CD4-positive, alpha-beta T cell (primary cell): ENCODE data around the gene LAMA3. TPM values are rescaled to one million over a fixed set of nuclear protein-coding genes. Genes with fewer than 3 reads are reported as not detected.
A peak's percentile ranks its signal among the peaks of the same experiment; 100 is the strongest.

Source experiments
- ATAC-seq: fragments of 200-7000 bp; cut with Tn5 transposase; one replicate; pipeline ENCODE4 v1.10.0; 2022; ENCODE audit warnings: mild to moderate bottlenecking; ENCODE audit not compliant: poor library complexity
- CTCF ChIA-PET: fragments of 350-600 bp; sonication (Branson Sonifier 250); formaldehyde crosslinking; loops from one replicate; lab custom pipeline; 2021; ENCODE audit warnings: antibody characterized with exemption, inconsistent platforms; lab: Charles Lee
- POLR2A ChIA-PET: fragments of 350-600 bp; sonication (Branson Sonifier 250); formaldehyde crosslinking; loops from one replicate; lab custom pipeline; 2021; ENCODE audit warnings: antibody characterized with exemption, inconsistent platforms; lab: Charles Lee
- DNase-seq, 14 experiments: peaks; one replicate each; pipeline ENCODE4 v3.0.0-alpha.2; 2013 to 2020; ENCODE audit warnings: mixed read lengths in 2 of 14
- H3K27ac ChIP-seq, 2 donors: one replicate each; pipeline versions ENCODE4 v1.5.1 to v1.7.0; 2013; ENCODE audit warnings: low read length in 2 of 2, low read depth in 1 of 2, mild to moderate bottlenecking in 1 of 2
- H3K27me3 ChIP-seq, 2 experiments: 1 replicate in 1 of 2; 2 replicates in 1 of 2; pipeline versions ENCODE4 v1.6.1 to v1.7.0; 2013; ENCODE audit warnings: low read length in 2 of 2, control low read depth in 1 of 2, mild to moderate bottlenecking in 1 of 2, moderate library complexity in 1 of 2; ENCODE audit not compliant: insufficient read depth in 2 of 2, control insufficient read depth in 1 of 2
- H3K36me3 ChIP-seq: one replicate; pipeline ENCODE4 v1.6.1; 2013; ENCODE audit warnings: low read length, control low read depth; ENCODE audit not compliant: insufficient read depth
- H3K4me1 ChIP-seq: one replicate; pipeline ENCODE4 v1.6.1; 2013; ENCODE audit warnings: low read length, control low read depth; ENCODE audit not compliant: insufficient read depth
- H3K4me3 ChIP-seq: one replicate; pipeline ENCODE4 v1.5.1; 2013; ENCODE audit warnings: mild to moderate bottlenecking, low read length, moderate library complexity
- H3K9me3 ChIP-seq, 2 experiments: 1 replicate in 1 of 2; 2 replicates in 1 of 2; pipeline versions ENCODE4 v1.6.1 to v1.7.0; 2013; ENCODE audit warnings: low read length in 2 of 2, mild to moderate bottlenecking in 2 of 2, control low read depth in 1 of 2, moderate library complexity in 1 of 2; ENCODE audit not compliant: control insufficient read depth in 1 of 2, insufficient read depth in 1 of 2
- H3K27ac Mint-ChIP-seq: one replicate; pipeline ENCODE4 v1.8.0; 2020; ENCODE audit warnings: mixed read lengths
- H3K27me3 Mint-ChIP-seq: one replicate; pipeline ENCODE4 v1.8.0; 2021; ENCODE audit warnings: mixed read lengths
- H3K36me3 Mint-ChIP-seq: one replicate; pipeline ENCODE4 v1.8.0; 2021; ENCODE audit warnings: low read depth, mixed read lengths
- H3K4me1 Mint-ChIP-seq: one replicate; pipeline ENCODE4 v1.8.0; 2021; ENCODE audit warnings: low read depth, mixed read lengths
- H3K4me3 Mint-ChIP-seq: one replicate; pipeline ENCODE4 v1.8.0; 2020; ENCODE audit warnings: mild to moderate bottlenecking, mixed read lengths
- H3K9me3 Mint-ChIP-seq: one replicate; pipeline ENCODE4 v1.8.0; 2020; ENCODE audit warnings: mixed read lengths
- intact Hi-C, 2 experiments: fragments of 100-400 bp; cut with DNase I in 1 of 2; cut with micrococcal nuclease in 1 of 2; formaldehyde crosslinking; loops; one replicate each; pipeline versions ENCODE4 v1.15.1 to v1.9.0; 2023 to 2025; cut with DNase I, micrococcal nuclease
- total RNA-seq, 174 experiments: library from RNA in 2 of 174; stranded (reverse) in 2 of 174; gene quantifications; one replicate each; pipeline ENCODE4 v1.2.3 and lab custom pipeline; 2021 to 2026
- TF ChIP-seq, protein P1 (sequence below): fragments of 200-600 bp; IDR thresholded peaks from one replicate; pipeline ENCODE4 v1.8.0; 2022; ENCODE audit warnings: antibody characterized with exemption, mild to moderate bottlenecking

The LAMA3 gene
- total RNA-seq, 2 experiments from 2014 or later: 0.19 TPM; not detected in 1

DNA sequence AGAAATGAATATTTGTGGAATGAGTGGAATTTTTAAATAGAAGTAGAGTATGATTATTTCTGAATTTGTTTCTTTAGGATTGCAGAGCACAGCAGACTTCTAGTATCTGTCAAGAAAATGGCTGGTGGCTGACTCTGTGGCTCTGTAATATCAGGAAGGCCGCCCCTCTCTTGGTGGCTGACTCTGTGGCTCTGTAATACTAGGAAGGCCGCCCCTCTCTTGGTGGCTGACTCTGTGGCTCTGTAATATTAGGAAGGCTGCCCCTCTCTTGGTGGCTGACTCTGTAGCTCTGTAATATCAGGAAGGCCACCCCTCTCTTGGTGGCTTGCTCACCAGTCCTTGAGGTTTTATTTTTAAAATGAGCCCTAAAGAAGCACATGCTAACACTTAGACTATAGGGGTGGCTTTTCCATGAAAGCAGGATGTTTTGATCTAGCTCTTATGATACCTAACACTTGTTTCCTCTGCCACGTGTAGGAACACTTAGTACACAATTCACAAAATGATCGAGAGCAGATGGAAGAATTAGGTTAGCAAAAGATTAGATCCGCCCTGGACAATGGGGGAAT lies 240.2 kb downstream of the LAMA3 start:
- no peak for ATAC-seq
- no peak overlapping the region for H3K4me3 Mint-ChIP-seq

DNA sequence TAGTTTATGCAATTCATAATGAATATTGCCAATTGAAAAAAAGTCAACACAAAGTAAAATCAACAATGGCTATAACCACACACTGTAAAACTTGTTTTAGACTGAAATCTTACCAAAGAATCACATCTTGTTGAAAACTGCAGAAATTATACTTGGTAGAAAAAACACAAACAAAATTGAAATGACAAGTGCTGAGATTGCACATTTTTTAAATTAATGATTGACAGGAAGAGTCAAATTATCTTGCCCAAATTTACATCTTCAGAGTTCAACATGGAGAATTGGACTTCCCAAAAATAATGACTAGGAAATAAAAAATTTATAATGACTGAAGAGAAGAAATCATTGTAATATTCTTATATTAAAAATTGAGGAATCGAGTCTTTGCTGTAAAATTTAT lies 240.7 kb downstream of the LAMA3 start:
- no peak for ATAC-seq

More for the DNA sequence above, 240.2 kb downstream of the LAMA3 start:
- no peaks in the 10 kb centered on the region for H3K9me3 ChIP-seq
- H3K4me1 Mint-ChIP-seq: peaks cover 32% of the 10 kb centered on the region
- H3K9me3 Mint-ChIP-seq: no peaks in the 10 kb centered on the region
- no peaks in the 10 kb centered on the region for H3K27me3 Mint-ChIP-seq
- ChIA-PET CTCF (interaction anchor here (0.6 to 3.8 kb wide), 5 partner anchors 11 to 808 kb away, joined by 3 to 24 read pairs (median 3); no protein-coding TSS in a partner anchor), POLR2A (interaction anchor here (0.7 to 1.3 kb wide), 2 partner anchors 14 to 63 kb away, joined by 3 read pairs; no protein-coding TSS in a partner anchor)
- peak overlapping the region in 1 of 2 donors; percentile 12 for H3K27ac ChIP-seq
- H3K27ac Mint-ChIP-seq: peak overlapping the region; percentile 80
- no peaks in the 10 kb centered on the region for H3K27me3 ChIP-seq
- H3K4me1 ChIP-seq: peaks cover 26% of the 10 kb centered on the region
- intact Hi-C loops: no loop called here
- TF ChIP-seq, protein P1, sequence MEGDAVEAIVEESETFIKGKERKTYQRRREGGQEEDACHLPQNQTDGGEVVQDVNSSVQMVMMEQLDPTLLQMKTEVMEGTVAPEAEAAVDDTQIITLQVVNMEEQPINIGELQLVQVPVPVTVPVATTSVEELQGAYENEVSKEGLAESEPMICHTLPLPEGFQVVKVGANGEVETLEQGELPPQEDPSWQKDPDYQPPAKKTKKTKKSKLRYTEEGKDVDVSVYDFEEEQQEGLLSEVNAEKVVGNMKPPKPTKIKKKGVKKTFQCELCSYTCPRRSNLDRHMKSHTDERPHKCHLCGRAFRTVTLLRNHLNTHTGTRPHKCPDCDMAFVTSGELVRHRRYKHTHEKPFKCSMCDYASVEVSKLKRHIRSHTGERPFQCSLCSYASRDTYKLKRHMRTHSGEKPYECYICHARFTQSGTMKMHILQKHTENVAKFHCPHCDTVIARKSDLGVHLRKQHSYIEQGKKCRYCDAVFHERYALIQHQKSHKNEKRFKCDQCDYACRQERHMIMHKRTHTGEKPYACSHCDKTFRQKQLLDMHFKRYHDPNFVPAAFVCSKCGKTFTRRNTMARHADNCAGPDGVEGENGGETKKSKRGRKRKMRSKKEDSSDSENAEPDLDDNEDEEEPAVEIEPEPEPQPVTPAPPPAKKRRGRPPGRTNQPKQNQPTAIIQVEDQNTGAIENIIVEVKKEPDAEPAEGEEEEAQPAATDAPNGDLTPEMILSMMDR: no peak
- H3K36me3 Mint-ChIP-seq: no peaks in the 10 kb centered on the region
- H3K4me3 ChIP-seq: no peak overlapping the region
- DNase-seq: peak in 2 of 14 experiments; percentile 13 to 52
- H3K36me3 ChIP-seq: no peaks in the 10 kb centered on the region

DNA sequence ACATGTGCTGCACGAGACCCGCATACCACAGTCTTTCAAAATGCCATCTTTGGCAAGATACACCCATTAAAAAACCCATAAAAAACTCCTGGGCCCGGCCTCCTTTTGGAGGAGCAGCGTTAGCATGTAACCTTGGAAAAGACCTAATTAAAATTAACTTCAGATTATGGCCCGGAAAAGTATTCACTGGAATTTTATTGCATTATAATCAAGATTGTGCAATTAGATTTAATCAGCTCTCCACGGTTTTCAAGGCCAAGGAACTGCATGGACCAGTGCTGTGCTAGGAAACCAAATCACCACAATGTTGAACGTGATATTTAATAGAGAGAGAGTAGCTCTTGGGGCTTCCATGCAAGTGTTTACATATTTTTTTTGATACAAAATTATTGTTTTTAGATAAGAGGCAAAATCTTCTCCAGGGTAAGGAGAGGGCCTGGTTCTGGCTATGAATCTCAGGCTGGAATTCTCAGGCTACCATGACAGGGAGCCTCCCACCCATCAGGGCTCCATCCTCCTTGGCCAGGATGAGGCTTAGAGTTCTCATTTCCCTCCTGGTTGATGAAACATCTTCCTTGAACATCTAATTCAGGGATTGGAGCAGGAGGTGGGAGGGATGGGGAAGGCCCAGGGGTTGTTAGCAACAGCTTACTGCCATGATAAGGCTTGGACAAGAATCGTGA lies 243.3 kb downstream of the LAMA3 start:
- H3K9me3 Mint-ChIP-seq: no peaks in the 10 kb centered on the region
- H3K4me1 ChIP-seq: peaks cover 54% of the 10 kb centered on the region
- intact Hi-C loops: loop anchor here in 1 of 2 experiments (5.0 kb wide), 1 partner anchor 80 kb away; the partner anchor contains the start of gene TTC39C

More for the DNA sequence above, 240.7 kb downstream of the LAMA3 start:
- Mint-ChIP-seq H3K27ac (peak overlapping the region; percentile 80), H3K27me3 (no peaks in the 10 kb centered on the region), H3K9me3 (no peaks in the 10 kb centered on the region), H3K4me3 (no peak overlapping the region), H3K36me3 (no peaks in the 10 kb centered on the region), H3K4me1 (peaks cover 38% of the 10 kb centered on the region)
- H3K27me3 ChIP-seq: no peaks in the 10 kb centered on the region
- no peaks in the 10 kb centered on the region for H3K9me3 ChIP-seq
- no peaks in the 10 kb centered on the region for H3K36me3 ChIP-seq
- TF ChIP-seq, protein P1: no peak
- intact Hi-C loops: loop anchor here in 1 of 2 experiments (5.0 kb wide), 1 partner anchor 82 kb away; the partner anchor contains the start of gene TTC39C
- ChIA-PET CTCF (interaction anchor here (0.9 to 3.8 kb wide), 3 partner anchors 11 to 146 kb away, joined by 3 to 24 read pairs (median 3); no protein-coding TSS in a partner anchor), POLR2A (no interaction called here)
- no peak overlapping the region for H3K27ac ChIP-seq
- peaks cover 30% of the 10 kb centered on the region for H3K4me1 ChIP-seq
- DNase-seq: no peak
- no peak overlapping the region for H3K4me3 ChIP-seq

More for the DNA sequence above, 243.3 kb downstream of the LAMA3 start:
- DNase-seq (no peak), ATAC-seq (no peak)
- Mint-ChIP-seq H3K27ac (no peak overlapping the region), H3K4me1 (peaks cover 63% of the 10 kb centered on the region), H3K4me3 (no peak overlapping the region), H3K27me3 (no peaks in the 10 kb centered on the region), H3K36me3 (no peaks in the 10 kb centered on the region)
- ChIA-PET POLR2A (no interaction called here), CTCF (interaction anchor here (1.2 kb wide), 1 partner anchor 14 kb away, joined by 3 read pairs; no protein-coding TSS in a partner anchor)
- no peaks in the 10 kb centered on the region for H3K36me3 ChIP-seq
- TF ChIP-seq, protein P1: no peak
- no peaks in the 10 kb centered on the region for H3K27me3 ChIP-seq
- H3K9me3 ChIP-seq: no peaks in the 10 kb centered on the region
- H3K4me3 ChIP-seq: no peak overlapping the region
- no peak overlapping the region for H3K27ac ChIP-seq
